Measurements from ENCODE around the gene RNF148. TPM values are rescaled to one million over a fixed set of nuclear protein-coding genes. Genes with fewer than 3 reads are reported as not detected.
"Not testable (repeated sequence)": the region's sequence is repeated elsewhere in the genome, so short reads cannot be mapped to it uniquely, and the experiment has no call there.

Gene RNF148
- total RNA-seq, 1 donor from 2014 or later: 0.52 TPM

- H3K36me3 ChIP-seq (ENCODE audit: control insufficient read depth in 3 of 3, insufficient read depth in 3 of 3, low read length in 3 of 3); H3K4me3 ChIP-seq (ENCODE audit: low read length in 3 of 3); H3K4me1 ChIP-seq (ENCODE audit: control insufficient read depth in 3 of 3, insufficient read depth in 3 of 3, low read length in 3 of 3); H3K27me3 ChIP-seq (ENCODE audit: control insufficient read depth in 3 of 3, insufficient read depth in 3 of 3, low read length in 3 of 3); H3K9me3 ChIP-seq (ENCODE audit: control insufficient read depth in 3 of 3, low read length in 3 of 3); H3K9ac ChIP-seq (ENCODE audit: low read depth in 1 of 3, low read length in 3 of 3); H3K27ac ChIP-seq (ENCODE audit: low read depth, low read length): not testable (repeated sequence)
These were observed 23.4 kb downstream of the RNF148 start for GRCh38 chr7:122679269-122679709.

GRCh38 chr7:122677149-122677548, 25.6 kb downstream of the RNF148 start:
- Histone ChIP-seq H3K4me1 (ENCODE audit: control insufficient read depth in 3 of 3, insufficient read depth in 3 of 3, low read length in 3 of 3) (no peaks in the 10 kb centered on the region), H3K4me3 (ENCODE audit: low read length in 3 of 3) (no peak overlapping the region), H3K27ac (ENCODE audit: low read depth, low read length) (no peak overlapping the region), H3K36me3 (ENCODE audit: control insufficient read depth in 3 of 3, insufficient read depth in 3 of 3, low read length in 3 of 3) (no peaks in the 10 kb centered on the region), H3K9me3 (ENCODE audit: control insufficient read depth in 3 of 3, low read length in 3 of 3) (no peaks in the 10 kb centered on the region), H3K27me3 (ENCODE audit: control insufficient read depth in 3 of 3, insufficient read depth in 3 of 3, low read length in 3 of 3) (no peaks in the 10 kb centered on the region), H3K9ac (ENCODE audit: low read depth in 1 of 3, low read length in 3 of 3) (no peak overlapping the region)

GRCh38 chr7:122676466-122676865, 26.3 kb downstream of the RNF148 start:
- Histone ChIP-seq H3K4me3 (ENCODE audit: low read length in 3 of 3) (no peak overlapping the region), H3K27ac (ENCODE audit: low read depth, low read length) (no peak overlapping the region), H3K4me1 (ENCODE audit: control insufficient read depth in 3 of 3, insufficient read depth in 3 of 3, low read length in 3 of 3) (no peaks in the 10 kb centered on the region), H3K36me3 (ENCODE audit: control insufficient read depth in 3 of 3, insufficient read depth in 3 of 3, low read length in 3 of 3) (no peaks in the 10 kb centered on the region), H3K27me3 (ENCODE audit: control insufficient read depth in 3 of 3, insufficient read depth in 3 of 3, low read length in 3 of 3) (no peaks in the 10 kb centered on the region), H3K9ac (ENCODE audit: low read depth in 1 of 3, low read length in 3 of 3) (no peak overlapping the region), H3K9me3 (ENCODE audit: control insufficient read depth in 3 of 3, low read length in 3 of 3) (no peaks in the 10 kb centered on the region)

GRCh38 chr7:122675621-122676020, 27.1 kb downstream of the RNF148 start:
- H3K9me3 ChIP-seq (ENCODE audit: control insufficient read depth in 3 of 3, low read length in 3 of 3): peaks cover 0 to 3% (median 0%) of the 10 kb centered on the region in 3 donors
- no peaks in the 10 kb centered on the region for H3K27me3 ChIP-seq (ENCODE audit: control insufficient read depth in 3 of 3, insufficient read depth in 3 of 3, low read length in 3 of 3)
- no peak overlapping the region for H3K9ac ChIP-seq (ENCODE audit: low read depth in 1 of 3, low read length in 3 of 3)
- H3K4me3 ChIP-seq (ENCODE audit: low read length in 3 of 3): no peak overlapping the region
- no peaks in the 10 kb centered on the region for H3K4me1 ChIP-seq (ENCODE audit: control insufficient read depth in 3 of 3, insufficient read depth in 3 of 3, low read length in 3 of 3)
- no peak overlapping the region for H3K27ac ChIP-seq (ENCODE audit: low read depth, low read length)
- no peaks in the 10 kb centered on the region for H3K36me3 ChIP-seq (ENCODE audit: control insufficient read depth in 3 of 3, insufficient read depth in 3 of 3, low read length in 3 of 3)

GRCh38 chr7:122675011-122675410, 27.7 kb downstream of the RNF148 start:
- Histone ChIP-seq H3K4me1 (ENCODE audit: control insufficient read depth in 3 of 3, insufficient read depth in 3 of 3, low read length in 3 of 3) (no peaks in the 10 kb centered on the region), H3K9ac (ENCODE audit: low read depth in 1 of 3, low read length in 3 of 3) (no peak overlapping the region), H3K27ac (ENCODE audit: low read depth, low read length) (no peak overlapping the region), H3K27me3 (ENCODE audit: control insufficient read depth in 3 of 3, insufficient read depth in 3 of 3, low read length in 3 of 3) (no peaks in the 10 kb centered on the region), H3K36me3 (ENCODE audit: control insufficient read depth in 3 of 3, insufficient read depth in 3 of 3, low read length in 3 of 3) (no peaks in the 10 kb centered on the region), H3K4me3 (ENCODE audit: low read length in 3 of 3) (no peak overlapping the region), H3K9me3 (ENCODE audit: control insufficient read depth in 3 of 3, low read length in 3 of 3) (peaks cover 0 to 3% (median 0%) of the 10 kb centered on the region in 3 donors)

GRCh38 chr7:122674502-122674901, 28.2 kb downstream of the RNF148 start:
- Histone ChIP-seq H3K4me1 (ENCODE audit: control insufficient read depth in 3 of 3, insufficient read depth in 3 of 3, low read length in 3 of 3) (no peaks in the 10 kb centered on the region), H3K4me3 (ENCODE audit: low read length in 3 of 3) (no peak overlapping the region), H3K27ac (ENCODE audit: low read depth, low read length) (no peak overlapping the region), H3K9ac (ENCODE audit: low read depth in 1 of 3, low read length in 3 of 3) (no peak overlapping the region), H3K9me3 (ENCODE audit: control insufficient read depth in 3 of 3, low read length in 3 of 3) (peaks cover 0 to 3% (median 0%) of the 10 kb centered on the region in 3 donors), H3K27me3 (ENCODE audit: control insufficient read depth in 3 of 3, insufficient read depth in 3 of 3, low read length in 3 of 3) (no peaks in the 10 kb centered on the region), H3K36me3 (ENCODE audit: control insufficient read depth in 3 of 3, insufficient read depth in 3 of 3, low read length in 3 of 3) (no peaks in the 10 kb centered on the region)

GRCh38 chr7:122673951-122674350, 28.8 kb downstream of the RNF148 start:
- Histone ChIP-seq H3K4me3 (ENCODE audit: low read length in 3 of 3) (no peak overlapping the region), H3K36me3 (ENCODE audit: control insufficient read depth in 3 of 3, insufficient read depth in 3 of 3, low read length in 3 of 3) (no peaks in the 10 kb centered on the region), H3K9ac (ENCODE audit: low read depth in 1 of 3, low read length in 3 of 3) (no peak overlapping the region), H3K4me1 (ENCODE audit: control insufficient read depth in 3 of 3, insufficient read depth in 3 of 3, low read length in 3 of 3) (no peaks in the 10 kb centered on the region), H3K27ac (ENCODE audit: low read depth, low read length) (no peak overlapping the region), H3K9me3 (ENCODE audit: control insufficient read depth in 3 of 3, low read length in 3 of 3) (peaks cover 0 to 3% (median 0%) of the 10 kb centered on the region in 3 donors), H3K27me3 (ENCODE audit: control insufficient read depth in 3 of 3, insufficient read depth in 3 of 3, low read length in 3 of 3) (no peaks in the 10 kb centered on the region)

- Histone ChIP-seq H3K27me3 (ENCODE audit: control insufficient read depth in 3 of 3, insufficient read depth in 3 of 3, low read length in 3 of 3) (no peaks in the 10 kb centered on the region), H3K9me3 (ENCODE audit: control insufficient read depth in 3 of 3, low read length in 3 of 3) (peaks cover 0 to 3% (median 0%) of the 10 kb centered on the region in 3 donors), H3K4me3 (ENCODE audit: low read length in 3 of 3) (no peak overlapping the region), H3K4me1 (ENCODE audit: control insufficient read depth in 3 of 3, insufficient read depth in 3 of 3, low read length in 3 of 3) (no peaks in the 10 kb centered on the region), H3K9ac (ENCODE audit: low read depth in 1 of 3, low read length in 3 of 3) (no peak overlapping the region), H3K27ac (ENCODE audit: low read depth, low read length) (no peak overlapping the region), H3K36me3 (ENCODE audit: control insufficient read depth in 3 of 3, insufficient read depth in 3 of 3, low read length in 3 of 3) (no peaks in the 10 kb centered on the region)
These were observed 30.2 kb downstream of the RNF148 start for GRCh38 chr7:122672536-122672935.

GRCh38 chr7:122663733-122664132, 39.0 kb downstream of the RNF148 start:
- Histone ChIP-seq H3K4me3 (ENCODE audit: low read length in 3 of 3) (no peak overlapping the region), H3K9ac (ENCODE audit: low read depth in 1 of 3, low read length in 3 of 3) (no peak overlapping the region), H3K27ac (ENCODE audit: low read depth, low read length) (no peak overlapping the region), H3K9me3 (ENCODE audit: control insufficient read depth in 3 of 3, low read length in 3 of 3) (no peaks in the 10 kb centered on the region), H3K27me3 (ENCODE audit: control insufficient read depth in 3 of 3, insufficient read depth in 3 of 3, low read length in 3 of 3) (no peaks in the 10 kb centered on the region), H3K36me3 (ENCODE audit: control insufficient read depth in 3 of 3, insufficient read depth in 3 of 3, low read length in 3 of 3) (no peaks in the 10 kb centered on the region), H3K4me1 (ENCODE audit: control insufficient read depth in 3 of 3, insufficient read depth in 3 of 3, low read length in 3 of 3) (no peaks in the 10 kb centered on the region)

- H3K4me1 ChIP-seq (ENCODE audit: control insufficient read depth in 3 of 3, insufficient read depth in 3 of 3, low read length in 3 of 3): no peaks in the 10 kb centered on the region
- no peak overlapping the region for H3K9ac ChIP-seq (ENCODE audit: low read depth in 1 of 3, low read length in 3 of 3)
- no peak overlapping the region for H3K27ac ChIP-seq (ENCODE audit: low read depth, low read length)
- H3K36me3 ChIP-seq (ENCODE audit: control insufficient read depth in 3 of 3, insufficient read depth in 3 of 3, low read length in 3 of 3): no peaks in the 10 kb centered on the region
- no peak overlapping the region for H3K4me3 ChIP-seq (ENCODE audit: low read length in 3 of 3)
- H3K27me3 ChIP-seq (ENCODE audit: control insufficient read depth in 3 of 3, insufficient read depth in 3 of 3, low read length in 3 of 3): no peaks in the 10 kb centered on the region
- peaks cover 0 to 3% (median 0%) of the 10 kb centered on the region in 3 donors for H3K9me3 ChIP-seq (ENCODE audit: control insufficient read depth in 3 of 3, low read length in 3 of 3)
These were observed 43.9 kb downstream of the RNF148 start for GRCh38 chr7:122658856-122659255.

GRCh38 chr7:122653685-122654084, 49.0 kb downstream of the RNF148 start:
- Histone ChIP-seq H3K27me3 (ENCODE audit: control insufficient read depth in 3 of 3, insufficient read depth in 3 of 3, low read length in 3 of 3) (no peaks in the 10 kb centered on the region), H3K4me3 (ENCODE audit: low read length in 3 of 3) (no peak overlapping the region), H3K27ac (ENCODE audit: low read depth, low read length) (no peak overlapping the region), H3K9me3 (ENCODE audit: control insufficient read depth in 3 of 3, low read length in 3 of 3) (peaks cover 0 to 3% (median 0%) of the 10 kb centered on the region in 3 donors), H3K4me1 (ENCODE audit: control insufficient read depth in 3 of 3, insufficient read depth in 3 of 3, low read length in 3 of 3) (no peaks in the 10 kb centered on the region), H3K9ac (ENCODE audit: low read depth in 1 of 3, low read length in 3 of 3) (no peak overlapping the region), H3K36me3 (ENCODE audit: control insufficient read depth in 3 of 3, insufficient read depth in 3 of 3, low read length in 3 of 3) (no peaks in the 10 kb centered on the region)
